Daoy (cell line): ENCODE results near the gene ELP4. TPM values are rescaled to one million over a fixed set of nuclear protein-coding genes. Genes with fewer than 3 reads are reported as not detected.

Experiments
- DNase-seq: peaks from one replicate; pipeline ENCODE4 v3.0.0-alpha.2; 2015; ENCODE audit warnings: low read depth
- total RNA-seq: library from RNA; depleted of rRNA; stranded (reverse); fragments of >200 nt; shearing (Covaris generic); gene quantifications from 2 replicates; pipeline ENCODE4 v1.2.3, GENCODE V29; 2014

Gene ELP4
- total RNA-seq, 1 experiment from 2014 or later, result 24.1 TPM

GRCh38 chr11:31799435-31800397, 290.1 kb downstream of the ELP4 start:
- DNase-seq, result no peak

- no peak for DNase-seq
Measured at GRCh38 chr11:31800398-31801265, 291.1 kb downstream of the ELP4 start.

GRCh38 chr11:31801298-31801702, 291.7 kb downstream of the ELP4 start:
- no peak for DNase-seq

- DNase-seq, result no peak
Measured at GRCh38 chr11:31802000-31802551, 292.5 kb downstream of the ELP4 start.

GRCh38 chr11:31802609-31802989, 293.0 kb downstream of the ELP4 start:
- no peak for DNase-seq

- DNase-seq, result no peak
Measured at GRCh38 chr11:31802990-31803812, 293.6 kb downstream of the ELP4 start.

GRCh38 chr11:31803813-31804311, 294.3 kb downstream of the ELP4 start:
- no peak for DNase-seq

GRCh38 chr11:31804312-31805036, 294.9 kb downstream of the ELP4 start:
- DNase-seq, result no peak

- DNase-seq, result no peak
Measured at GRCh38 chr11:31805037-31805628, 295.6 kb downstream of the ELP4 start.

GRCh38 chr11:31805629-31806185, 296.1 kb downstream of the ELP4 start:
- no peak for DNase-seq

- no peak for DNase-seq
Measured at GRCh38 chr11:31806186-31806927, 296.8 kb downstream of the ELP4 start.

- no peak for DNase-seq
Measured at GRCh38 chr11:31806928-31807798, 297.6 kb downstream of the ELP4 start.

- DNase-seq, result no peak
Measured at GRCh38 chr11:31807799-31808667, 298.5 kb downstream of the ELP4 start.

GRCh38 chr11:31808721-31809540, 299.4 kb downstream of the ELP4 start:
- DNase-seq, result no peak

GRCh38 chr11:31809541-31809856, 299.9 kb downstream of the ELP4 start:
- DNase-seq, result no peak
